GM21360 (cell line): ENCODE results near the gene PTPN21.
A peak's percentile ranks its signal among the peaks of the same experiment; 100 is the strongest.

Source experiments
- ATAC-seq: cut with Tn5 transposase; IDR thresholded peaks from one replicate; pipeline ENCODE4 v1.9.1; 2021; ENCODE audit warnings: mild to moderate bottlenecking, moderate library complexity; ENCODE audit not compliant: unreplicated experiment

PTPN21 gene

GRCh38 chr14:88507208-88507607 lies 47.6 kb downstream of the PTPN21 start:
- no peak for ATAC-seq

DNA sequence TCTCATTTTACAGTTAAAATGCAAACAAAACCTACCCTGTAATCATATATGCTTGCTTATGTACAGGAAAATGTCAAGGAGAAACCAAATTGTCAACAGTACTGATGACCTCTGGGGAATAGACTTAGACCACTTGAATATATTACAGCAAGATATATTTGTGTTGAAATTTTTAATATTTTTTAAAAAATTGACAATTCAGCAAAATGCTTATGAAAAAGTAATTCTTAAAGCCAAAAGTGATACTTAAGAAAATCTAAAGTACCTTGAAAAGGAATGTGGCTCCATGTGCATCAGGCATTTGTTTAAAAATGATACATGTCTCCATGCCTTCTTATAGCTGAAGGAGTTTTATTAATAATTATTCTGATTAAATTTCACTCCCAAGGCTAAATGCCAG lies 49.2 kb downstream of the PTPN21 start:
- ATAC-seq: no peak

DNA sequence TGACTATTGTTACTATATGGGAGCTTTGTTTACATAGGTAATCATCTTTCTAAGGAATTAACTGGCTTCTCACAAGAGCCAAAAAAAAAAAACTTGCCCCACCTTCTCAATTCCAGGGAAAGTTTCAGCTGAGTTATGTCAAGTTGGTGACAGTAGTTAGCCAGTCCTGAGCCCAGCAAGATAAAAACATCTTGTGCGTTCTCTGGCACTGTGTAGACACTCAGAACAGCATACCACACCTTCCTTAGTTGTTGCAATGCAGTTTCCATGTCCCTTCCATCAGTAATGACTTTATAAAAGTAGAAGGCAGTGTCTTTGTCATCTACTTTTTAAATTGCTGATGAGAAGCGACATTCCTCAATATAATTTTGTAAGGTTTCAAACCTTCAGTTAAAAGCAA lies 50.2 kb downstream of the PTPN21 start:
- ATAC-seq: no peak

DNA sequence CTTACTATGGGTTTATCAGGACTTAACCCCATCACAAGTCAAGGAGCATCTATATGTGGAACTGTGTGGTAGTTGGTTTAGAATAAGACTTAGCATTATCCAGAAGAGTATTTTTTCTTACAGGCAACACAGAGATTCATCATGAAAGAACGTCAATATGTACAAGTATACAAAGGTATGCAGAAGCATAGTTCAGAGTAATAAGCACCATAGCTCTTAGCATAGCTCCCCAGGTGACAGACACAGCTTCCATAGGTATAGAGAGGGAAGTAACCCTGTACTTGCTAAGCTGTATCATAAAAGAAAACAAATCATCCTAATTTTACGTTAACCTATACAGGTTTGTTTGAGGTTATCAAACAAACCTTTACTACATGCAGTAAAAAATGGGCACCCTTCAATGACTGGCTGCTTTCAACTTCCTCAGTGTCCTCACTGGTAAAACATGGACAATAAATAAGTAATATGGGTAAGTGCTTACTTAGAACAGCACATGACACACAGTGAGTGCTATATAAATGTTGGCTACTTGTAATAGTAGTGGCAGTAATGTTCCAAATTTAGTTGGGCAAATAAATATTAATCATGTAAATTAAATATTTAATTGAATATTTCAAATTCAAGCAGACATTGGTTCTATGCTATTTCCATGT lies 50.9 kb downstream of the PTPN21 start:
- ATAC-seq: no peak

GRCh38 chr14:88502740-88503139 lies 52.1 kb downstream of the PTPN21 start:
- ATAC-seq: no peak

GRCh38 chr14:88500611-88501010 lies 54.2 kb downstream of the PTPN21 start:
- ATAC-seq: no peak

GRCh38 chr14:88499225-88499624 lies 55.6 kb downstream of the PTPN21 start:
- no peak for ATAC-seq

DNA sequence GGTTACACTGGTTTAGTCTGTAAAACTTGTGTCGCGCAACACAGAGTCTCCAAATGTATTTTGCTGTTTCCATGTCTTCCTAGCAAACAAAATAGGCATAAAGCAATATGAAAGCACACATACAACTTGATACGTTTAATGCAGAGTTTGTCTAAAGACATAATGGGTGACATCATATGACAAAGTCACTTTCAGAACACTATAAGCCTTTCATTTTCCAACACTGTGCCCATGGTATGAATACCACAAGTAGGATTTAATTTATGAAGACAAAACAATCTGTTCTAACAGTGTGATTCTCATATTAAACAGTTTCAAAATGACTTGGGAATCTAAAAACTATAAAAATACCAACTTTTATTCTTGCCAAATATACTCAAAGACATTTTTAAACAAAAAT lies 58.4 kb downstream of the PTPN21 start:
- ATAC-seq: no peak

DNA sequence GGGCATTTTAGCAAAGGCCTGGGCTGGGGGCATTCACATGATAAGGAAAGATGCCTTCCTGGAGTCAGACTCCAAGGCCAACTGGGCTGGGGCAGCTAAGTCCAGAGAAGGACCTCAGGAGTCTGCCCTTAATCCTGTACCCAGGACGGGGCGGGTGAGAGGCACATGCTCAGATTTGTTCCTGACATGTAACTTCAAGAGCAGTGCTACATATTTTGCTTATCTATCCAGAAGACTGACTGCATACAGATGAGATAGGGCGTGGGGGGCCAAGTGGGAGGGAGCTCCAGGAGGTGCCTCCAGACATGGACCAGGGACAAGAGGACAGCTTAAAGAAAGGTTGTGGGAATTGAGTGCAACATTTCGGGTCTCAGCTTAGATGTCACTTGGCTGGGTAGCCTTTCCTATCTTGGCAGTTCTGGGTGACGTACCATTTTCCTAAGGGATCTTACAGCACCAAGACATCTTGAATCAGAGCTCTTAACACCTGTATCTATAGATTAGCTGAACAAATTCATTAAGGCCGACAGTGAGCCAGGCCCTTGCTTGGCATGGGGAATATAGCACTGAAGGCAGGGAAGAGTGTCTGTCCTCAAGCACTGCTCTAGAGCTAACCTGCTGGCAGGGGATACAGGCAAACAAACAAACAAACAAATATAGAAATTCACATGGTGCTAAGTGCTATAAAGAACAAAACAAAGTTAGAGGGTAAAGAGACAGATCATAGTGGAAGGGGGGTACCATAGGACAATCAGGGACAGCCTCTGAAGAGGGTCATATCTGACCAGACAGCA lies 61.2 kb downstream of the PTPN21 start:
- ATAC-seq: no peak

GRCh38 chr14:88492272-88493089 lies 62.3 kb downstream of the PTPN21 start:
- peak; percentile 93 for ATAC-seq

DNA sequence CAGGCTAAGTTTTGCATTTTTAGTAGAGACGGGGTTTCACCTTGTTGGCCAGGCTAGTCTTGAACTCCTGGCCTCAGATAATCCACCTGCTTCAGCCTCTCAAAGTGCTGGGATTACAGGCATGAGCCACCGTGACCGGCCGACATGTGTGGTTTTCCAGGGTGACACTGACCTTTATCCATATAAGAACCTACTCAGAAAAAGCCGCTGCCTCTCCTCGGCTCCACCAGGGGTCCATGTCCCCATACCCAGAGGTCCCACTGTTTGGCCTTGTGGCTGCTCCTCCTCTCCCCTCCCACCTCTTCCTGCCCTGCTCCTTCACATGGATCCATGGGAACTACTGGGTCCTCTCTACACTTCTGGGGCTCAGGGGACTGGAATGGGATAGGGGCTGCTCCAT lies 64.6 kb downstream of the PTPN21 start:
- ATAC-seq: no peak

DNA sequence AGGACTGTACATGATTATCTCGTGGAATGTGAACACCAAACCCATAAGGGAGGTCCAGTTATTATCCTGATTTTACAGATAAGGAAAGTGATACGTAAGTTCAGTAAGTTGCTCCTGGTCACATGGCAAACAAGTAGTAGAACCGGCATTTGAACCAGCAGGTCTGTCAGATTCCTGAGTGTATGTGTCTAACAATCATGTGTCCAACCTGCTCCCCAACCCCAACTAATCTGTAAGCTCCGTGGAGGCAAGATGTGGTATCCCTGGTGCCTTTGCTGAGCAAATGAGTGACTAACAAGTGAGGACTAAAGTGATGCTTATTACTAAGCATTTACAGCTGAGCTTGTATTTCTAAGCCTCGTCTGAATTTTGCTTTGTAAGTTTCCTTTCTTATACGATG lies 65.9 kb downstream of the PTPN21 start:
- ATAC-seq: no peak

GRCh38 chr14:88488081-88488480 lies 66.7 kb downstream of the PTPN21 start:
- no peak for ATAC-seq

DNA sequence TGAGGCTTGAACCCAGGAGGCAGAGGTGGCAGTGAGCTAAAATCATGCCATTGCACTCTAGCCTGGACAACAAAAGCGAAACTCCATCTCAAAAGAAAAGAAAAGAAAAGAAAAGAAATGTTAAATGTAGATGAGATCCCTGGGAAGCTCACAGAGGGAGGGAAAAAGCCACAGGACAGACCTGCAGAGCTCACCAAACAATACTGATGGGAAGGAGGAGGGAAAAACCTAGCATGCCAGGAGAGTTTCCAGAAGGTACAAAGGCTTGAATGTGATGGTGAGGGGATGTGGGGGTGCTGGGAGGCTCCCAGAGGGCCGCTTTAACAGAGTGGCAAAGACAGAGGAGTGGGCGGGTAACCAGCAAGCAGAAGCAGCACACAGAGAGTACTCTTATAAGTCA lies 72.3 kb downstream of the PTPN21 start:
- no peak for ATAC-seq

- no peak for ATAC-seq
Measured at GRCh38 chr14:88481794-88482193, 73.0 kb downstream of the PTPN21 start.

GRCh38 chr14:88481059-88481458 lies 73.7 kb downstream of the PTPN21 start:
- ATAC-seq: no peak

DNA sequence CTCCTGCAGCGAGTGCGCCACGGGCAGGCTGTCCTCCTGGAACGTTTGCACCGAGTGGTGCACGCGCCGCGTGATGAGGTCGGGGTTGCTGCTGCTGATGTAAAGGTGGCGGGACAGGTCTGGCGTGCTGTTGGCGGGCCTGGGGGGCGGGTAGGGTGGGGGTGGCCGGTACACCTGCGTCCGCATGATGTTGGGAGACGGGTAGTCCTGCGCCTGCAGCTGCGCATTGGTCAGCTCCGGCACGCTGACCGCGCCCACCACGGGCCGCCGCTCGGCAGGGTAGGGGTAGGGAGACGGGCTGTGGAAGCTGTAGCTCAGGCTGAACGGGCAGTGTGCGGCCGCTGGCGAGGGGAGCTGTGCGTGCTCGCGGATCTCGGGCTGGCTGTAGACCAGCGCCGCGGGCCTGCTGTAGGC lies 75.2 kb downstream of the PTPN21 start:
- no peak for ATAC-seq

DNA sequence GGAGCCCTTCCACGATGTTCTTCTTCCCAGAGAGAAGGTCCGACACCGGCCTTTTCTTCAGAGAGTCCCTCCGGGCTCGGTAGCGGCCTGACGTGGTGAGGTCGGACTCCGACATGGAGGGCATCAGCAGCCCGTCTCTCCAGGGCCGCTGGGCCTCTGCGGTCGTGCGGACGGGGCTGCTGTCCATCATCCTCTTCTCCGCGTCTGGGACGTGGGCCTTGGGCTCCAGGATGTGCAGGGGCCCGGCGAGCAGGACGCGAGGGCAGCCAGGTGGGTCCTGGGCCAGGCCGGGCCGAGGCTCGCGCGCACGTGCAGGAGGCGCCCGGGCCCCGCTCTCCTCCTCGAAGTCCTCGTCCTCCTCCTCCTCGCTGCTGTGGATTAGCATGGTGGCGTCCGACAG lies 75.9 kb downstream of the PTPN21 start:
- ATAC-seq: no peak

DNA sequence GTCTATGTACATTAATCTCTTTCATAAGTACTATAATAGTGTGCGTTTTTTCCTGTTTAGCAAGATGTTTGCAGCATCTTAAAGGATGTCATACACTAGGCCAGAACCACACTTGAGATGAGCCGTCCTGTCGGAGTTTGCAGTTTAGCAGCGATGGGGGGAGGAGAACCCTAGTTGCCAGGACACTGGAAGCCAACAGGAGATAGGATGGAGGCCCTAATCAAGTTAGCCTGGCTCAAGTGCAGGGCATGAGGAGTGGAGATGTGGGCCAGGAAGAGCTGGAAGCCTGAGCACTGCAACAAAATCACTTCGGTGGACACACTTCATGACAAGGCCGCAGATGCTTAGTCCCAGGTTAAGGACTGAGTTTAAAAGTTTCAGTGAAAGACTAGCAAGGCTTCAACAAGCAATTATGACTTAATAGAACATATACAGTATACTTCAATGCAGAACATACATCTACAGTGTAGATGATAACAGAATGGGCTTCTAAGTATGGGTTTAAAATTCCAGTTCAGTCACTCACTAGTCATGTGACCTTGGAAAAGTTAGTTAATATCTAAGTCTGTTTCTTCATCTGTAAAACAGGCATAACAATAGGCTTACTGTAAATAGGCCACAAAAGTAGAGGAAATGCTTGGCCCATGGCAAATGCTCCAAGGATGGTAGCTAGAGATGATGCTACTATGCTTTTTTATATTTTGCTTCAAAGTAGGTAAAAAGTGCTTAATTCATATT lies 77.1 kb downstream of the PTPN21 start:
- ATAC-seq: no peak

DNA sequence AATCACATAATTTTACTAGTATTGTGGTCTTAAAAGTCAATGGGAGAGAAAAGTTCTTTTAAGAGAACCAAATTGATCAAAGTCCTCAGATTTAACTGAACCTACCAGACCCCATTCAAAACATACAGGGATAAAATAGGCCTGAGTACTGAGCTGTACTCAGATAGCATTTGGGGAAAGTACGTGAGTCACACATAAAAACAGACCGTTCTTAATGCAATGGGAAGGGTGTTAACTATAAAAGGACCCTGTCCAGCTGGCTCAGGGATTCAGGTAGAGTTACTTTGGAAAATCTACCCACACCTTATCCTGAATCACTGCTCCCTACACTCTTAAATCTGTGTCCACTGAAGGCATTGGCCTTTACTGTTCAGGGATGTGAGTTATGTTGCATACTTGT lies 78.0 kb downstream of the PTPN21 start:
- ATAC-seq: no peak

DNA sequence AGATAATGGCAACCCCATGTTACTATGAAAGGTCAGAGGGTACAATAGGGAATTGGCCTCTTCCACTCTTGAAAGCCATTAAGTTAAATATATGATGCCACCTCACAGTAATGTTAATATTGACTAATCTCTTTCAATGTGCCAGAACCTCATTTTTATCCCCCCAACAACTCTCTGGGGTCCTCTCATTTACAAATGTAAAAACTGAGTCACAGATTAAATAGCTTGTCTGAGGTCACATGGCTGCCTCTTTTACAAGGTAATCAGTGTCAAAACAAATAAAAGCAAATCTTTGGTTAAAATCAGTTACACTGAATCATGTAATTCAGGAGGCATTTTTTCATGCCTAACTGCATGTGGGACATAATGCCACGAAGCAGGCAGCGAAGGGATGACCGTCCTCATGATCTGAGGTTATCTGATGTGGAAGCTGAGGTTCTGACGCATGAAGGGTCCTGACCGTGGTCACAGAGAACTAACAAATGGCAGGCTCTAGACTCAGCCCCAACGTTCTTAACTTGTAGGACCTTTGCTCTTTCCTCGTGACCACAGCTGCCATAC lies 78.5 kb downstream of the PTPN21 start:
- no peak for ATAC-seq
